Common myeloid progenitor, CD34-positive (primary cell): ENCODE measurements around the gene IRGC.

Source experiments
- CTCF ChIA-PET: fragments of 350-600 bp; sonication (Branson Sonifier 250); formaldehyde crosslinking; loops from one replicate; lab custom pipeline; 2021; ENCODE audit warnings: antibody characterized with exemption; lab: Charles Lee
- POLR2A ChIA-PET: fragments of 350-600 bp; sonication (Branson Sonifier 250); formaldehyde crosslinking; loops from one replicate; lab custom pipeline; 2021; ENCODE audit warnings: antibody characterized with exemption; lab: Charles Lee
- DNase-seq, 3 donors: peaks; one replicate each; pipeline versions ENCODE4 v3.0.0 to v3.0.0-alpha.2; 2013
- H3K27ac ChIP-seq, 2 experiments: 1 replicate in 1 of 2; 2 replicates in 1 of 2; pipeline ENCODE4 v1.7.0; 2013; ENCODE audit warnings: inconsistent platforms in 2 of 2, low read length in 2 of 2, mild to moderate bottlenecking in 2 of 2, low read depth in 1 of 2, moderate library complexity in 1 of 2; ENCODE audit not compliant: severe bottlenecking in 2 of 2, insufficient read depth in 1 of 2, poor library complexity in 1 of 2
- H3K27me3 ChIP-seq, 5 experiments: replicated peaks in 2 of 5; 1 replicate in 3 of 5; 2 replicates in 2 of 5; pipeline versions ENCODE4 v1.6.1 to v1.7.0; 2013; ENCODE audit warnings: low read length in 4 of 5, mild to moderate bottlenecking in 2 of 5, moderate library complexity in 2 of 5, inconsistent platforms in 1 of 5; ENCODE audit not compliant: insufficient read depth in 5 of 5, control insufficient read depth in 4 of 5
- H3K36me3 ChIP-seq, 4 experiments: 1 replicate in 2 of 4; 2 replicates in 2 of 4; pipeline versions ENCODE4 v1.6.1 to v1.7.0; 2013; ENCODE audit warnings: low read length in 3 of 4, control low read depth in 1 of 4, mild to moderate bottlenecking in 1 of 4; ENCODE audit not compliant: control insufficient read depth in 4 of 4, insufficient read depth in 4 of 4
- H3K4me1 ChIP-seq, 4 experiments: 1 replicate in 3 of 4; 2 replicates in 1 of 4; pipeline versions ENCODE4 v1.6.1 to v1.7.1; 2013; ENCODE audit warnings: low read length in 3 of 4, mild to moderate bottlenecking in 3 of 4, control low read depth in 1 of 4, inconsistent platforms in 1 of 4, moderate library complexity in 1 of 4; ENCODE audit not compliant: control insufficient read depth in 4 of 4, insufficient read depth in 4 of 4; ENCODE audit errors: control extremely low read depth in 1 of 4
- H3K4me3 ChIP-seq, 7 experiments: 1 replicate in 4 of 7; 2 replicates in 3 of 7; pipeline versions ENCODE4 v1.5.1 to v1.7.0; 2013; ENCODE audit warnings: mild to moderate bottlenecking in 7 of 7, low read length in 6 of 7, moderate library complexity in 6 of 7, inconsistent platforms in 2 of 7, low read depth in 2 of 7, control low read depth in 1 of 7; ENCODE audit not compliant: insufficient read depth in 4 of 7, control insufficient read depth in 1 of 7; ENCODE audit errors: extremely low read depth in 1 of 7
- H3K9me3 ChIP-seq, 5 experiments: 1 replicate in 4 of 5; 2 replicates in 1 of 5; pipeline versions ENCODE4 v1.6.1 to v1.7.1; 2013; ENCODE audit warnings: low read length in 4 of 5, mild to moderate bottlenecking in 2 of 5, inconsistent platforms in 1 of 5, low read depth in 1 of 5, moderate library complexity in 1 of 5; ENCODE audit not compliant: control insufficient read depth in 4 of 5, insufficient read depth in 2 of 5; ENCODE audit errors: control extremely low read depth in 1 of 5
- WGBS: methylation state at CpG from one replicate; pipeline ENCODE4 v1.1.5; 2013; ENCODE audit not compliant: insufficient coverage; 5-methylcytosine and 5-hydroxymethylcytosine counted together

The IRGC gene

DNA sequence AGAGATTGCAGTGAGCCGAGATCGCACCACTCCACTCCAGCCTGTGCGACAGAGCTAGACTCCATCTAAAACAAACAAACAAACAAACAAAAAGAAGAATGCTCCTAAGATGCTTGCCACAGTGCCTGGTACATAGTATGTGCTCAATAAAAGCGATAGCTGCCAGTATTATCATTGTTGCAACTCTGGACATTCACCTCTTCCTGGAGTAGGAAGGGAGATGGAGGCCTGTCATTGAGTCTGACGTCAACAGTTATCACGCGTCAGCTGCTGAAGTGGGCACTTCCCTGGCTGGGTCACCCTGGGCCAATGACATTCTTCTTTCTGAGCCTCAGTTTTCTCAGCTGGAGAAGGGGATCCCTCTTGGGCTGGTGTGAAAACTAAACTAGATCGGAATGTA, 41.7 kb upstream of the IRGC start:
- POLR2A ChIA-PET, result no interaction called here
- Histone ChIP-seq H3K36me3 (no peaks in the 10 kb centered on the region), H3K27me3 (no peaks in the 10 kb centered on the region), H3K4me3 (peak overlapping the region in 1 of 7 experiments; percentile 40), H3K27ac (no peak overlapping the region), H3K4me1 (peaks cover 5 to 40% (median 25%) of the 10 kb centered on the region in 4 experiments), H3K9me3 (no peaks in the 10 kb centered on the region)
- DNase-seq, result no peak
- WGBS, result 94% methylated on average over 4 of the region's 8 CpGs
- CTCF ChIA-PET, result interaction anchor here (0.6 to 1.7 kb wide), 6 partner anchors 13 to 72 kb away, joined by 3 to 9 read pairs (median 4); no protein-coding TSS in a partner anchor

DNA sequence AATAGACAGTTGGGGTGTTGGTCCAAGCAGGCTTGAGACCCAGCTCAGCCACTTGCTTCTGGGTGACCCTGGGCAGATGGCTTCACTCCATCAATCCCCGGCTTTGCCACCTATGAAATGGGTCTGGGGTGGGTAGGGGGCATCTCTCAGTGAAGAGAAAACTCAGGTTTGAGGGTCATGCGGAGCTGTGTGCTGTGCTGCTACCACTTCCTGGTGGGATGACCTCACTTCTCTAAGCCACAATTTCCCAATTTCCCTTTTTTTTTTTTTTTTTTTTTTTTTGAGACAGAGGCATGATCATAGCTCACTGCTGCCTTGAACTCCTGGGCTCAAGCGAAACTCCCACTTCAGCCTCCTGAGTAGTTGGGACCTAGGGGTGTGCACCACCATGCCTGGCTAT, 41.3 kb upstream of the IRGC start:
- peak; percentile 52 to 57 (median 55) for DNase-seq
- Histone ChIP-seq H3K4me1 (peaks cover 5 to 37% (median 21%) of the 10 kb centered on the region in 4 experiments), H3K27ac (no peak overlapping the region), H3K36me3 (no peaks in the 10 kb centered on the region), H3K27me3 (no peaks in the 10 kb centered on the region), H3K4me3 (peak overlapping the region in 1 of 7 experiments; percentile 40), H3K9me3 (no peaks in the 10 kb centered on the region)
- WGBS, result 100% methylated on average over 1 of the region's 3 CpGs
- ChIA-PET CTCF (interaction anchor here (0.6 to 1.7 kb wide), 6 partner anchors 12 to 72 kb away, joined by 3 to 9 read pairs (median 4); no protein-coding TSS in a partner anchor), POLR2A (no interaction called here)

DNA sequence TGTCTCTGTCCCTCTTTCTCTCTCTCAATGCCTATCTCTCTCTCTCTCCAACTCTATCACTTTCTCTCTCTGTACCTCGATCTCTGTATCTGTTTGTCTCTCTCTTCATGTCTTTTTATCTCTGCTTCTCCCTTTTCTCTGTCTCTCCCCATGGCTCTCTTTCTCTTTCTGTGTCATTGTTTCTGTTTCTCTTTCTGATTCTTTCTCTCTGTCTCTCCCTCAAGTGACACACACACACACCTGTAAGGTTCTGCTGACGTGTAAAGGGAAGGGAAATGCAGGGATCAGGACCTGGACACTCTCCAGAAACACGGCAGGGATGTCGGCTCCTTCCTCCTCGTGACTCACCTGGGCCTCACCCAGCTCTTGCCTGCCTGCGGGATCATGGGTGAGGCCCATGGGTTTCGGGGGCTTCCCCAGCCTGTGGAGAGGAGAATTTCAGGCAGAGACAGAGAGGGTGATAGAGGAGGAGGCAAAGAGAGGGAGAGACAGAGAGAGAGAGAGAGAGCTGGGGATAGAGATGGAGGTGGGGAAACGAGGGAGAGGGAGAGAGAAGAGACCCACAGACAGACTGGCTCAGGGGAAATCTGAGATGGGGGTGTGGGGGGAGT, 40.5 kb upstream of the IRGC start:
- ChIA-PET CTCF (interaction anchor here (1.1 to 1.7 kb wide), 2 partner anchors 12 to 29 kb away, joined by 3 to 9 read pairs; no protein-coding TSS in a partner anchor), POLR2A (no interaction called here)
- no peak overlapping the region for H3K4me3 ChIP-seq
- H3K9me3 ChIP-seq, result no peaks in the 10 kb centered on the region
- no peaks in the 10 kb centered on the region for H3K27me3 ChIP-seq
- H3K36me3 ChIP-seq, result no peaks in the 10 kb centered on the region
- WGBS, result 92% methylated on average over 4 of the region's 8 CpGs
- peaks cover 4 to 29% (median 13%) of the 10 kb centered on the region in 4 experiments for H3K4me1 ChIP-seq
- peak in 1 of 3 donors; percentile 23 for DNase-seq
- no peak overlapping the region for H3K27ac ChIP-seq

DNA sequence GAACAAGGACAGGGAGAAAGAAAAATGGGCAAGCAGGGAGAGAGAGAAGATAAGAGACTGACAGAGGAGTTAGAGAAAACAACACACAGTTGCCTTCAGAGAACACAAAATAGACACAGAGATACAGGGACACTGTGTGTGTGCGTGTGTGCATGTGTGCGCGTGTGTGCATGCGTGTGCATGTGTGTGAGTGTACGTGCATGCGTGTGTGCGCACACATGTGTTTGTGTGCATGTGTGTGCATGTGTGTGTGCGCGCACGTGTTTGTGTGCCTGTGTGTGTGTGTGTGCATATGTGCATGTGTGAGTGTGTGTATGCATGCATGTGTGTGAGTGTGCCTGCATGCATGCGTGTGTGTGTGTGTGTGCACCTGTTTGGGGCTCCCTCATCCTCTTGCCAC, 40.0 kb upstream of the IRGC start:
- no peaks in the 10 kb centered on the region for H3K9me3 ChIP-seq
- CTCF ChIA-PET, result interaction anchor here (0.6 kb wide), 1 partner anchor 1792 kb away, joined by 3 read pairs; no protein-coding TSS in a partner anchor
- H3K4me3 ChIP-seq, result no peak overlapping the region
- POLR2A ChIA-PET, result no interaction called here
- H3K4me1 ChIP-seq, result peaks cover 1 to 26% (median 10%) of the 10 kb centered on the region in 4 experiments
- 88% methylated on average over 5 of the region's 11 CpGs for WGBS
- H3K27me3 ChIP-seq, result no peaks in the 10 kb centered on the region
- DNase-seq, result no peak
- H3K27ac ChIP-seq, result no peak overlapping the region
- no peaks in the 10 kb centered on the region for H3K36me3 ChIP-seq

DNA sequence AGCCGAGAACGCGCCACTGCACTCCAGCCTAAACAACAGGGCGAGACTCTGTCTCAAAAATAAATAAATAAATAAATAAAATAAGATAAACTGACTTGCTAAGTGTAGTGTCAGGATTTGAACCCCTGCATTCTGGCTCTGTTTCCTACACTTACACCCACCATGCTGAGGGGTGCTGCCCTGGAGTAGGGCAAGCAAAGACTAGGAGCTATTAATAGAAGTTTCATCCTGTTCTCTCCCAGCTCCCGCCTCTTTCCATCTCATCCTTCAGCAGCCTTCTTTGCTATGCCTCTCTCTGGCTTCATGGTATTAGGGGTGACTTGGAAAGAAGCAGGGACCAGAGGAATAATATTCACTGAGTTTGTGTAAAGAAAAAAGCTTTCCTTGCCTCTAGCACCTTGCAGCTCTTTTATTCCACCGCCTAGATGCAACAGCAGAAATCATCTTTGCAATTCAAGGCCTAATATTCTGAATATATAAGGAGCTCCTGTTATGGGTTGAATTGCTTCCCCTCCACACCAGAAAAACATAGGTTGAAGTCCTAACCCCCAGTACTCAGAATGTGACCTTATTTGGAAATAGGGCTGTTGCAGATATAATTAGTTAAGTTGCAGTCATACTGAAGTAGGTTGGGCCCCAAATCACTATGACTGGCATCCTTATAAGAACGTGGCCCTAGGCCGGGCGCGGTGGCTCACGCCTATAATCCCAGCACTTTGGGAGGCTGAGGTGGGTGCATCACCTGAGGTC, 37.2 kb upstream of the IRGC start:
- ChIA-PET POLR2A (no interaction called here), CTCF (interaction anchor here (0.7 to 1.3 kb wide), 2 partner anchors 43 to 64 kb away, joined by 3 read pairs; no protein-coding TSS in a partner anchor)
- Histone ChIP-seq H3K27ac (no peak overlapping the region), H3K27me3 (no peaks in the 10 kb centered on the region), H3K9me3 (no peaks in the 10 kb centered on the region), H3K4me3 (no peak overlapping the region), H3K4me1 (peaks cover 1 to 17% (median 8%) of the 10 kb centered on the region in 4 experiments), H3K36me3 (no peaks in the 10 kb centered on the region)
- DNase-seq, result no peak
- WGBS, result no CpG with 5 or more reads among the region's 11 CpGs

DNA sequence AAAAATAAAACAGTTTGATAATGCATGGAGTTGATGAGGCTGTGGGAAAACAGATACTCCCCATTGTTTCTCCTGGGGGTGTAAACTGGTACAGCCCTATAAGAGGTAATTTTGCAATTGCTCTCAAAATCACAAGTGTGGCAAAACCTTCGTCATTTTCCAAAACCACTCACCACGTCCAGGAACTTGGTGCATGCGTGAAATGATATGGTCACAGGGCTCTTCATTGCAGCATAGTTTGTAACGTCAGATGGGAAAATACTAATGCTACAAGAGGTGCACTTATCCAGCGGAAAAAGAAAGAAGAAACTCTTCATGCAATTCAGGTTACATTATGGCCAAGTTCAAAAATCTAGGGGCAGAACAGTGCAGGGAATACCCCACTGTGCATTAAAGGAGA, 34.1 kb upstream of the IRGC start:
- Histone ChIP-seq H3K27ac (no peak overlapping the region), H3K36me3 (no peaks in the 10 kb centered on the region), H3K9me3 (no peaks in the 10 kb centered on the region), H3K27me3 (no peaks in the 10 kb centered on the region), H3K4me3 (no peak overlapping the region), H3K4me1 (peaks cover 0 to 3% (median 0%) of the 10 kb centered on the region in 4 experiments)
- ChIA-PET CTCF (interaction anchor here (0.6 to 1.2 kb wide), 3 partner anchors 20 to 85 kb away, joined by 3 to 4 read pairs (median 3); no protein-coding TSS in a partner anchor), POLR2A (interaction anchor here (1.0 kb wide), 1 partner anchor 9 kb away, joined by 3 read pairs; no protein-coding TSS in a partner anchor)
- no peak for DNase-seq
- 89% methylated on average over 5 of the region's 5 CpGs for WGBS
